HepG2 (cell line): ENCODE measurements around the gene GBP2.
"Not testable (repeated sequence)": the region's sequence is repeated elsewhere in the genome, so short reads cannot be mapped to it uniquely, and the experiment has no call there.

ENCODE experiments used
- NPAS2 ChIP-seq: sonication (generic); formaldehyde crosslinking; IDR thresholded peaks from 2 replicates; pipeline ENCODE4 v1.8.0; 2022; ENCODE audit warnings: mild to moderate bottlenecking, missing genetic modification reagents, borderline replicate concordance
- NR1H2 ChIP-seq: sonication (generic); formaldehyde crosslinking; IDR thresholded peaks from 2 replicates; pipeline ENCODE4 v1.8.1; 2022; ENCODE audit warnings: low read depth, missing genetic modification reagents, borderline replicate concordance
- ZNF317 ChIP-seq: sonication (generic); formaldehyde crosslinking; IDR thresholded peaks from 2 replicates; pipeline ENCODE4 v1.5.0; 2020; ENCODE audit warnings: mild to moderate bottlenecking, missing genetic modification reagents
- TF ChIP-seq, protein P1 (sequence below): IDR thresholded peaks from 2 replicates; pipeline ENCODE4 v1.6.1; 2016
- TF ChIP-seq, protein P2 (sequence below): sonication (generic); formaldehyde crosslinking; IDR thresholded peaks from 2 replicates; pipeline ENCODE4 v1.5.0; 2020; ENCODE audit warnings: mild to moderate bottlenecking, missing genetic modification reagents, borderline replicate concordance

DNA sequence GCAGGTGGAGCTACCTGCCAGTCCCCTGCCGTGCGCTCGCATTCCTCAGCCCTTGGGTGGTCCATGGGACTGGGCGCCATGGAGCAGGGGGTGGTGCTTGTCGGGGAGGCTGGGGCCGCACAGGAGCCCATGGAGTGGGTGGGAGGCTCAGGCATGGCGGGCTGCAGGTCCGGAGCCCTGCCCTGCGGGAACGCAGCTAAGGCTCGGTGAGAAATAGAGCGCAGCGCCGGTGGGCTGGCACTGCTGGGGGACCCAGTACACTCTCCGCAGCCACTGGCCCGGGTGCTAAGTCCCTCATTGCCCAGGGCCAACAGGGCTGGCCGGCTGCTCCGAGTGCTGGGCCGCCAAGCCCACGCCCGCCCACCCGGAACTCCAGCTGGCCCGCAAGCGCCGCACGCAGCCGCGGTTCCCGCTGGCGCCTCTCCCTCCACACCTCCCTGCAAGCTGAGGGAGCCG is 2.1 kb upstream of the GBP2 start:
- TF ChIP-seq, protein P1, sequence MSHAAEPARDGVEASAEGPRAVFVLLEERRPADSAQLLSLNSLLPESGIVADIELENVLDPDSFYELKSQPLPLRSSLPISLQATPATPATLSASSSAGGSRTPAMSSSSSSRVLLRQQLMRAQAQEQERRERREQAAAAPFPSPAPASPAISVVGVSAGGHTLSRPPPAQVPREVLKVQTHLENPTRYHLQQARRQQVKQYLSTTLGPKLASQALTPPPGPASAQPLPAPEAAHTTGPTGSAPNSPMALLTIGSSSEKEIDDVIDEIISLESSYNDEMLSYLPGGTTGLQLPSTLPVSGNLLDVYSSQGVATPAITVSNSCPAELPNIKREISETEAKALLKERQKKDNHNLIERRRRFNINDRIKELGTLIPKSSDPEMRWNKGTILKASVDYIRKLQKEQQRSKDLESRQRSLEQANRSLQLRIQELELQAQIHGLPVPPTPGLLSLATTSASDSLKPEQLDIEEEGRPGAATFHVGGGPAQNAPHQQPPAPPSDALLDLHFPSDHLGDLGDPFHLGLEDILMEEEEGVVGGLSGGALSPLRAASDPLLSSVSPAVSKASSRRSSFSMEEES (CRISPR knock-in tag): not testable (repeated sequence)
- TF ChIP-seq, protein P2, sequence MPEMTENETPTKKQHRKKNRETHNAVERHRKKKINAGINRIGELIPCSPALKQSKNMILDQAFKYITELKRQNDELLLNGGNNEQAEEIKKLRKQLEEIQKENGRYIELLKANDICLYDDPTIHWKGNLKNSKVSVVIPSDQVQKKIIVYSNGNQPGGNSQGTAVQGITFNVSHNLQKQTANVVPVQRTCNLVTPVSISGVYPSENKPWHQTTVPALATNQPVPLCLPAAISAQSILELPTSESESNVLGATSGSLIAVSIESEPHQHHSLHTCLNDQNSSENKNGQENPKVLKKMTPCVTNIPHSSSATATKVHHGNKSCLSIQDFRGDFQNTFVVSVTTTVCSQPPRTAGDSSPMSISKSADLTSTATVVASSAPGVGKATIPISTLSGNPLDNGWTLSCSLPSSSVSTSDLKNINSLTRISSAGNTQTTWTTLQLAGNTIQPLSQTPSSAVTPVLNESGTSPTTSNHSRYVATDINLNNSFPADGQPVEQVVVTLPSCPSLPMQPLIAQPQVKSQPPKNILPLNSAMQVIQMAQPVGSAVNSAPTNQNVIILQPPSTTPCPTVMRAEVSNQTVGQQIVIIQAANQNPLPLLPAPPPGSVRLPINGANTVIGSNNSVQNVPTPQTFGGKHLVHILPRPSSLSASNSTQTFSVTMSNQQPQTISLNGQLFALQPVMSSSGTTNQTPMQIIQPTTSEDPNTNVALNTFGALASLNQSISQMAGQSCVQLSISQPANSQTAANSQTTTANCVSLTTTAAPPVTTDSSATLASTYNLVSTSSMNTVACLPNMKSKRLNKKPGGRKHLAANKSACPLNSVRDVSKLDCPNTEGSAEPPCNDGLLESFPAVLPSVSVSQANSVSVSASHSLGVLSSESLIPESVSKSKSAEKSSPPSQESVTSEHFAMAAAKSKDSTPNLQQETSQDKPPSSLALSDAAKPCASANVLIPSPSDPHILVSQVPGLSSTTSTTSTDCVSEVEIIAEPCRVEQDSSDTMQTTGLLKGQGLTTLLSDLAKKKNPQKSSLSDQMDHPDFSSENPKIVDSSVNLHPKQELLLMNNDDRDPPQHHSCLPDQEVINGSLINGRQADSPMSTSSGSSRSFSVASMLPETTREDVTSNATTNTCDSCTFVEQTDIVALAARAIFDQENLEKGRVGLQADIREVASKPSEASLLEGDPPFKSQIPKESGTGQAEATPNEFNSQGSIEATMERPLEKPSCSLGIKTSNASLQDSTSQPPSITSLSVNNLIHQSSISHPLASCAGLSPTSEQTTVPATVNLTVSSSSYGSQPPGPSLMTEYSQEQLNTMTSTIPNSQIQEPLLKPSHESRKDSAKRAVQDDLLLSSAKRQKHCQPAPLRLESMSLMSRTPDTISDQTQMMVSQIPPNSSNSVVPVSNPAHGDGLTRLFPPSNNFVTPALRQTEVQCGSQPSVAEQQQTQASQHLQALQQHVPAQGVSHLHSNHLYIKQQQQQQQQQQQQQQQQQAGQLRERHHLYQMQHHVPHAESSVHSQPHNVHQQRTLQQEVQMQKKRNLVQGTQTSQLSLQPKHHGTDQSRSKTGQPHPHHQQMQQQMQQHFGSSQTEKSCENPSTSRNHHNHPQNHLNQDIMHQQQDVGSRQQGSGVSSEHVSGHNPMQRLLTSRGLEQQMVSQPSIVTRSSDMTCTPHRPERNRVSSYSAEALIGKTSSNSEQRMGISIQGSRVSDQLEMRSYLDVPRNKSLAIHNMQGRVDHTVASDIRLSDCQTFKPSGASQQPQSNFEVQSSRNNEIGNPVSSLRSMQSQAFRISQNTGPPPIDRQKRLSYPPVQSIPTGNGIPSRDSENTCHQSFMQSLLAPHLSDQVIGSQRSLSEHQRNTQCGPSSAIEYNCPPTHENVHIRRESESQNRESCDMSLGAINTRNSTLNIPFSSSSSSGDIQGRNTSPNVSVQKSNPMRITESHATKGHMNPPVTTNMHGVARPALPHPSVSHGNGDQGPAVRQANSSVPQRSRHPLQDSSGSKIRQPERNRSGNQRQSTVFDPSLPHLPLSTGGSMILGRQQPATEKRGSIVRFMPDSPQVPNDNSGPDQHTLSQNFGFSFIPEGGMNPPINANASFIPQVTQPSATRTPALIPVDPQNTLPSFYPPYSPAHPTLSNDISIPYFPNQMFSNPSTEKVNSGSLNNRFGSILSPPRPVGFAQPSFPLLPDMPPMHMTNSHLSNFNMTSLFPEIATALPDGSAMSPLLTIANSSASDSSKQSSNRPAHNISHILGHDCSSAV (CRISPR knock-in tag): not testable (repeated sequence)
- not testable (repeated sequence) for TF ChIP-seq NR1H2, ZNF317, NPAS2 (CRISPR knock-in tag)
